ENCODE data around the gene NAIF1. TPM values are rescaled to one million over a fixed set of nuclear protein-coding genes. Genes with fewer than 3 reads are reported as not detected.

NAIF1 gene
- total and polyA plus RNA-seq, 2 experiments from 2014 or later, result 4.9 to 5.5 TPM

DNA sequence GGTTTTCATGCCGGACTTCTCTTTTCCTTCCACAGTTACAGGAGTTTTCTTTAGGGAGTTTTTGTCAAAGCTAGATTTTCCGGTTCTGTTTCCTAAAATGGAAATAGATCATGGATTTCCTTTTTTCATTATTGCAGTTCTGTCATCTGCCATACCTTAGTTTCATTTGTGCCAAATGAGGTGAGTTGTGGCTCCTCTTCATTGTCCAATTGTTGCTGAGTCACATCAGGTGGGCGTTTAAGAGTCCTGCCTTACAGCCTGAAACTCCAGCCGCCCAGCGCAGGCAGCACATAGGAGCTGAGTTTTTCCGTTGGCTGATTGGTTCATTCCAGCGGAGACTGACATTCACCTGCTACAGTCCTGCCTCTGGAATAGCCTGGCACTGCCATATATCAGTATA is 15.0 kb upstream of the NAIF1 start (continued):
- TF ChIP-seq, protein P1, sequence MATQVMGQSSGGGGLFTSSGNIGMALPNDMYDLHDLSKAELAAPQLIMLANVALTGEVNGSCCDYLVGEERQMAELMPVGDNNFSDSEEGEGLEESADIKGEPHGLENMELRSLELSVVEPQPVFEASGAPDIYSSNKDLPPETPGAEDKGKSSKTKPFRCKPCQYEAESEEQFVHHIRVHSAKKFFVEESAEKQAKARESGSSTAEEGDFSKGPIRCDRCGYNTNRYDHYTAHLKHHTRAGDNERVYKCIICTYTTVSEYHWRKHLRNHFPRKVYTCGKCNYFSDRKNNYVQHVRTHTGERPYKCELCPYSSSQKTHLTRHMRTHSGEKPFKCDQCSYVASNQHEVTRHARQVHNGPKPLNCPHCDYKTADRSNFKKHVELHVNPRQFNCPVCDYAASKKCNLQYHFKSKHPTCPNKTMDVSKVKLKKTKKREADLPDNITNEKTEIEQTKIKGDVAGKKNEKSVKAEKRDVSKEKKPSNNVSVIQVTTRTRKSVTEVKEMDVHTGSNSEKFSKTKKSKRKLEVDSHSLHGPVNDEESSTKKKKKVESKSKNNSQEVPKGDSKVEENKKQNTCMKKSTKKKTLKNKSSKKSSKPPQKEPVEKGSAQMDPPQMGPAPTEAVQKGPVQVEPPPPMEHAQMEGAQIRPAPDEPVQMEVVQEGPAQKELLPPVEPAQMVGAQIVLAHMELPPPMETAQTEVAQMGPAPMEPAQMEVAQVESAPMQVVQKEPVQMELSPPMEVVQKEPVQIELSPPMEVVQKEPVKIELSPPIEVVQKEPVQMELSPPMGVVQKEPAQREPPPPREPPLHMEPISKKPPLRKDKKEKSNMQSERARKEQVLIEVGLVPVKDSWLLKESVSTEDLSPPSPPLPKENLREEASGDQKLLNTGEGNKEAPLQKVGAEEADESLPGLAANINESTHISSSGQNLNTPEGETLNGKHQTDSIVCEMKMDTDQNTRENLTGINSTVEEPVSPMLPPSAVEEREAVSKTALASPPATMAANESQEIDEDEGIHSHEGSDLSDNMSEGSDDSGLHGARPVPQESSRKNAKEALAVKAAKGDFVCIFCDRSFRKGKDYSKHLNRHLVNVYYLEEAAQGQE (IDR thresholded peaks at IDR 0.05; ENCODE audit: unreplicated experiment), result no peak
- no peak for TF ChIP-seq EZH2phosphoT487 (IDR thresholded peaks at IDR 0.05; ENCODE audit: unreplicated experiment)
- no peak for TF ChIP-seq ZNF331 (CRISPR knock-in tag; IDR thresholded peaks at IDR 0.05; ENCODE audit: low read depth)
- no peak for TF ChIP-seq NANOG (IDR thresholded peaks at IDR 0.05; ENCODE audit: borderline replicate concordance)

DNA sequence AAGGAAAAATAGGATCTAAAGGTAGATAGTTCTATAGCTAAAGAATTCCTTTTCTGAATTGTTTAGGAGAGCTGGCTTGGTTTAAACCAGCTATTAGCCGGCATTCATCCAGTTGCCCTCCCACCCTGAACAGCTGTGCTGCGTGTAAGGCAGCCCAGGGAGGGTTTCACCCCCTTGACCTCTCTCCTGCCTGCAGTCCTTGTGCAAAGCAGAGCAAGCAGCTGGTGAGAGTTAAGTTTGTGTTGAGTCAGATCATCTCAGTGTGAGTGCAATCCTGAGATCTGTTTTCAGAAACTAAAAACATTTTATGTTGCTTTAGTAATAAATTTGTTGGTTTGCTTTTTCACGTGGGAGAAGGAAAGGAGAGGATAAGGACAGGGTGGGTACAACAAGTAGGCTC is 13.9 kb upstream of the NAIF1 start:
- H3K4me3 ChIP-seq, result no peak overlapping the region
- H3K4me1 Mint-ChIP-seq, result peaks cover 31% of the 10 kb centered on the region
- H3K27me3 Mint-ChIP-seq (ENCODE audit: insufficient read depth, low read depth, poor library complexity), result peaks cover 3% of the 10 kb centered on the region
- no peaks in the 10 kb centered on the region for H3K9me2 ChIP-seq (ENCODE audit: insufficient read depth)
- H3F3A ChIP-seq (replicated peaks; ENCODE audit: low read depth), result no peaks in the 10 kb centered on the region
- peaks cover 11% of the 10 kb centered on the region for H3K4me1 ChIP-seq (ENCODE audit: insufficient read depth)
- peaks cover 14% of the 10 kb centered on the region for H3K36me3 Mint-ChIP-seq (ENCODE audit: low read depth)
- no peak overlapping the region for H3K4me2 ChIP-seq
- peak overlapping the region; percentile 39; the same call in 1 of the 2 replicates for H3K27ac ChIP-seq (ENCODE audit: low read depth)
- H4K20me1 ChIP-seq (replicated peaks; ENCODE audit: insufficient read depth), result 0 out of 2 replicates have a peak, but pooled peaks cover 6% of the 10 kb centered on the region
- peaks cover 52% of the 10 kb centered on the region for H3K79me2 ChIP-seq (replicated peaks; ENCODE audit: insufficient read depth)
- H3K9me3 Mint-ChIP-seq, result no peaks in the 10 kb centered on the region
- peak overlapping the region; percentile 89 for H3K27ac Mint-ChIP-seq
- no peak overlapping the region; the same call in 2 of the 3 replicates for H3K4me3 Mint-ChIP-seq
- no peaks in the 10 kb centered on the region for H3K36me3 ChIP-seq (ENCODE audit: insufficient read depth)
- ATAC-seq (peak; percentile 24; the same call in 2 of the 3 replicates), DNase-seq (ENCODE audit: low spot score) (no peak)
- no peaks in the 10 kb centered on the region for H3K27me3 ChIP-seq (ENCODE audit: insufficient read depth)
- H2AFZ ChIP-seq, result no peak overlapping the region
- TF ChIP-seq, protein P2, sequence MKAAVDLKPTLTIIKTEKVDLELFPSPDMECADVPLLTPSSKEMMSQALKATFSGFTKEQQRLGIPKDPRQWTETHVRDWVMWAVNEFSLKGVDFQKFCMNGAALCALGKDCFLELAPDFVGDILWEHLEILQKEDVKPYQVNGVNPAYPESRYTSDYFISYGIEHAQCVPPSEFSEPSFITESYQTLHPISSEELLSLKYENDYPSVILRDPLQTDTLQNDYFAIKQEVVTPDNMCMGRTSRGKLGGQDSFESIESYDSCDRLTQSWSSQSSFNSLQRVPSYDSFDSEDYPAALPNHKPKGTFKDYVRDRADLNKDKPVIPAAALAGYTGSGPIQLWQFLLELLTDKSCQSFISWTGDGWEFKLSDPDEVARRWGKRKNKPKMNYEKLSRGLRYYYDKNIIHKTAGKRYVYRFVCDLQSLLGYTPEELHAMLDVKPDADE (IDR thresholded peaks at IDR 0.05), result no peak
- TF ChIP-seq ZNF462 (CRISPR knock-in tag; IDR thresholded peaks at IDR 0.05), result no peak
- no peak for TF ChIP-seq ZNF331 (CRISPR knock-in tag; IDR thresholded peaks at IDR 0.05; ENCODE audit: low read depth)
- no peak for TF ChIP-seq CREB1 (CRISPR knock-in tag; IDR thresholded peaks at IDR 0.05; ENCODE audit: low read depth)
- TF ChIP-seq EZH2phosphoT487 (IDR thresholded peaks at IDR 0.05; ENCODE audit: unreplicated experiment), result no peak
- TF ChIP-seq, protein P1 (IDR thresholded peaks at IDR 0.05; ENCODE audit: unreplicated experiment), result no peak
- TF ChIP-seq STAT1 (IDR thresholded peaks at IDR 0.05; ENCODE audit: unreplicated experiment), result no peak
- TF ChIP-seq JUNB (IDR thresholded peaks at IDR 0.05; ENCODE audit: unreplicated experiment), result no peak
- TF ChIP-seq EZH2 (IDR thresholded peaks at IDR 0.05; ENCODE audit: low read depth, unreplicated experiment), result no peak

All from GM23338 (cell line).